H1 (cell line): Measurements from ENCODE around the gene ACBD6. TPM values are rescaled to one million over a fixed set of nuclear protein-coding genes. Genes with fewer than 3 reads are reported as not detected.
A peak's percentile ranks its signal among the peaks of the same experiment; 100 is the strongest.

Experiments
- CTCF ChIP-seq, 3 experiments: IDR thresholded peaks; 1 replicate in 2 of 3; 2 replicates in 1 of 3; pipeline versions ENCODE4 v1.5.1 to v1.6.1; 2011; ENCODE audit warnings: low read length in 3 of 3, mild to moderate bottlenecking in 3 of 3, inconsistent platforms in 2 of 3, low read depth in 1 of 3, moderate library complexity in 1 of 3; ENCODE audit not compliant: insufficient read depth in 1 of 3; ENCODE audit errors: control extremely low read depth in 1 of 3
- PHF8 ChIP-seq: fragments of 200-600 bp; sonication (generic); conservative IDR thresholded peaks from 2 replicates; pipeline ENCODE4 v1.7.1; 2012; ENCODE audit warnings: low read depth, mild to moderate bottlenecking, inconsistent platforms, low read length, moderate library complexity
- polyA plus RNA-seq, 7 experiments: library from polyadenylated mRNA; depleted of rRNA in 3 of 7; stranded (reverse) in 5 of 7; unstranded in 2 of 7; fragments of >200 nt in 5 of 7; fragments of 200-250 nt in 2 of 7; gene quantifications; 1 replicate in 5 of 7; 2 replicates in 1 of 7; 4 replicates in 1 of 7; pipeline versions ENCODE4 v1.2.1 to v1.2.3, GENCODE V29; 2011 to 2013; ENCODE audit warnings: missing spikeins in 2 of 7, mixed read lengths in 2 of 7
- total RNA-seq: library from RNA; stranded (reverse); fragmentation: NEBNext Ultra II Directional; extraction: Animal tissue kit (Norgen Biotek cat#: 25700); gene quantifications from 2 replicates; pipeline ENCODE4 v1.2.1, GENCODE V29; 2021

The ACBD6 gene
- total and polyA plus RNA-seq, 2 of the 8 experiments (the other 6 are each of a cell fraction or from before 2014, with no cell fraction given): 52.0 to 67.7 TPM

GRCh38 chr1:180533266-180533987 is 31.1 kb upstream of the ACBD6 start (continued):
- TF ChIP-seq CTCF (IDR thresholded peaks at IDR 0.05; ENCODE audit: control extremely low read depth in 1 of 3, insufficient read depth in 1 of 3, low read depth in 1 of 3, low read length in 3 of 3) (peak; percentile 78 to 92 (median 87)), PHF8 (no peak)
